SKM-1 (cell line): Measurements from ENCODE around the gene LAMA3.

Source experiments
- DNase-seq: peaks from one replicate; lab custom pipeline; 2025; ENCODE audit not compliant: unreplicated experiment; lab: John Stamatoyannopoulos, UW

LAMA3 gene

GRCh38 chr18:23689031-23689615 is at the start of gene LAMA3:
TSS of gene LAMA3 (plus strand) at chr18:23689453. CDS start at chr18:23689684, 231 bp downstream.
- no peak for DNase-seq

- no peak for DNase-seq
Observed at GRCh38 chr18:23640052-23640451, 49.2 kb upstream of the LAMA3 start.

- DNase-seq = no peak
Observed at GRCh38 chr18:23641143-23641720, 48.0 kb upstream of the LAMA3 start.

GRCh38 chr18:23641937-23642666 is 47.2 kb upstream of the LAMA3 start:
- no peak for DNase-seq

- DNase-seq = no peak
Observed at GRCh38 chr18:23643815-23644490, 45.3 kb upstream of the LAMA3 start.

- no peak for DNase-seq
Observed at GRCh38 chr18:23645568-23646175, 43.6 kb upstream of the LAMA3 start.

- no peak for DNase-seq
Observed at GRCh38 chr18:23646282-23646681, 43.0 kb upstream of the LAMA3 start.

- no peak for DNase-seq
Observed at GRCh38 chr18:23648456-23648855, 40.8 kb upstream of the LAMA3 start.

- DNase-seq = no peak
Observed at GRCh38 chr18:23648940-23649607, 40.2 kb upstream of the LAMA3 start.

GRCh38 chr18:23650968-23651927 is 38.0 kb upstream of the LAMA3 start:
- DNase-seq = no peak

GRCh38 chr18:23652232-23652631 is 37.0 kb upstream of the LAMA3 start:
- DNase-seq = no peak

- no peak for DNase-seq
Observed at GRCh38 chr18:23658285-23658684, 31.0 kb upstream of the LAMA3 start.

GRCh38 chr18:23661735-23662308 is 27.4 kb upstream of the LAMA3 start:
- no peak for DNase-seq

- no peak for DNase-seq
Observed at GRCh38 chr18:23662309-23663263, 26.7 kb upstream of the LAMA3 start, which contains the start of gene ANKRD29. TSS of gene ANKRD29 (minus strand) at chr18:23662911. CDS start at chr18:23662730, 181 bp downstream.

GRCh38 chr18:23664674-23665073 is 24.6 kb upstream of the LAMA3 start:
- no peak for DNase-seq

- no peak for DNase-seq
Observed at GRCh38 chr18:23667114-23667513, 22.1 kb upstream of the LAMA3 start.

GRCh38 chr18:23668731-23669130 is 20.5 kb upstream of the LAMA3 start:
- no peak for DNase-seq

GRCh38 chr18:23669202-23669766 is 20.0 kb upstream of the LAMA3 start:
- DNase-seq = no peak
